DOHH2 (cell line): ENCODE measurements around the gene NCAPG2.

Source experiments
- CTCF ChIP-seq: fragments of 200-600 bp; sonication (generic); IDR thresholded peaks from one replicate; pipeline ENCODE4 v1.5.1; 2014; ENCODE audit warnings: antibody characterized with exemption, mild to moderate bottlenecking, low read depth, low read length; ENCODE audit not compliant: poor library complexity, severe bottlenecking
- EZH2phosphoT487 ChIP-seq: fragments of 200-600 bp; sonication (generic); IDR thresholded peaks from 2 replicates; pipeline ENCODE4 v1.6.1; 2017; ENCODE audit warnings: borderline replicate concordance, mild to moderate bottlenecking, antibody characterized with exemption, low read length, moderate library complexity, mixed read lengths

- TF ChIP-seq CTCF: no peak
- TF ChIP-seq EZH2phosphoT487: no peak
These were observed 103.5 kb downstream of the NCAPG2 start for GRCh38 chr7:158601090-158601489.
